ENCODE data around the gene PLCH2.
"Not testable (repeated sequence)": the region's sequence is repeated elsewhere in the genome, so short reads cannot be mapped to it uniquely, and the experiment has no call there.

The PLCH2 gene

GRCh38 chr1:2545754-2546514 lies 69.8 kb downstream of the PLCH2 start:
- Histone ChIP-seq H3K27me3 (peaks cover 0 to 12% (median 0%) of the 10 kb centered on the region in 11 experiments; a peak in 11 of 22 replicates), H3K4me2 (peak overlapping the region; percentile 93 to 100 (median 98)), H3K4me3 (peak overlapping the region; percentile 52 to 78 (median 64)), H3K9ac (peak overlapping the region; percentile 76 to 86 (median 82)), H3K9me3 (replicated peaks in 1 of 11) (no peaks in the 10 kb centered on the region), H4K20me1 (peaks cover 0 to 43% (median 4%) of the 10 kb centered on the region in 11 experiments; a peak in 6 of 22 replicates), H3K4me1 (peaks cover 46 to 98% (median 87%) of the 10 kb centered on the region in 10 experiments), H3K27ac (peak overlapping the region; percentile 65 to 95 (median 90)), H3K36me3 (no peaks in the 10 kb centered on the region)
- no peak for TF ChIP-seq Cebpa-rat (IDR thresholded peaks at IDR 0.05)

GRCh38 chr1:2546515-2547209 lies 70.6 kb downstream of the PLCH2 start:
- Histone ChIP-seq H3K9me3 (replicated peaks in 1 of 11) (no peaks in the 10 kb centered on the region), H3K4me1 (peaks cover 53 to 98% (median 93%) of the 10 kb centered on the region in 10 experiments), H3K27ac (peak overlapping the region; percentile 65 to 95 (median 90)), H3K9ac (peak overlapping the region; percentile 76 to 86 (median 82)), H3K36me3 (no peaks in the 10 kb centered on the region), H3K27me3 (peaks cover 0 to 5% (median 0%) of the 10 kb centered on the region in 11 experiments; a peak in 4 of 22 replicates), H4K20me1 (peaks cover 0 to 42% (median 4%) of the 10 kb centered on the region in 11 experiments; a peak in 6 of 22 replicates), H3K4me3 (peak overlapping the region; percentile 52 to 78 (median 64)), H3K4me2 (peak overlapping the region; percentile 93 to 100 (median 98))
- no peak for TF ChIP-seq Cebpa-rat (IDR thresholded peaks at IDR 0.05)

- peak overlapping the region; percentile 93 to 100 (median 98) for H3K4me2 ChIP-seq
- H3K9me3 ChIP-seq (replicated peaks in 1 of 11), result no peaks in the 10 kb centered on the region
- no peaks in the 10 kb centered on the region for H3K36me3 ChIP-seq
- H4K20me1 ChIP-seq, result peaks cover 0 to 34% (median 3%) of the 10 kb centered on the region in 11 experiments; a peak in 6 of 22 replicates
- peak overlapping the region; percentile 52 to 78 (median 64) for H3K4me3 ChIP-seq
- no peaks in the 10 kb centered on the region for H3K27me3 ChIP-seq
- no peak for TF ChIP-seq Cebpa-rat (IDR thresholded peaks at IDR 0.05)
- H3K27ac ChIP-seq, result peak overlapping the region; percentile 21 to 95 (median 90)
- H3K4me1 ChIP-seq, result peaks cover 61 to 98% (median 95%) of the 10 kb centered on the region in 10 experiments
- peak overlapping the region; percentile 76 to 86 (median 82) for H3K9ac ChIP-seq
Measured at GRCh38 chr1:2547210-2548067, 71.3 kb downstream of the PLCH2 start.

GRCh38 chr1:2548068-2548589 lies 72.0 kb downstream of the PLCH2 start:
- H3K27me3 ChIP-seq, result no peaks in the 10 kb centered on the region
- no peaks in the 10 kb centered on the region for H3K36me3 ChIP-seq
- H3K4me3 ChIP-seq, result peak overlapping the region; percentile 52 to 78 (median 64)
- H3K9ac ChIP-seq, result peak overlapping the region; percentile 76 to 86 (median 82)
- peak overlapping the region; percentile 93 to 100 (median 98) for H3K4me2 ChIP-seq
- peaks cover 61 to 95% (median 90%) of the 10 kb centered on the region in 10 experiments for H3K4me1 ChIP-seq
- peaks cover 0 to 28% (median 3%) of the 10 kb centered on the region in 11 experiments; a peak in 6 of 22 replicates for H4K20me1 ChIP-seq
- peak overlapping the region; percentile 72 to 95 (median 90) for H3K27ac ChIP-seq
- H3K9me3 ChIP-seq (replicated peaks in 1 of 11), result no peaks in the 10 kb centered on the region
- TF ChIP-seq Cebpa-rat (IDR thresholded peaks at IDR 0.05), result no peak

GRCh38 chr1:2549367-2550029 lies 73.4 kb downstream of the PLCH2 start:
- Histone ChIP-seq H3K27ac (peak overlapping the region; percentile 87 to 95 (median 91)), H3K4me3 (peak overlapping the region; percentile 27 to 67 (median 58); a peak in 16 of 20 replicates), H3K4me2 (peak overlapping the region; percentile 93 to 100 (median 97)), H3K9ac (peak overlapping the region; percentile 76 to 86 (median 82)), H3K4me1 (peaks cover 60 to 89% (median 85%) of the 10 kb centered on the region in 10 experiments), H4K20me1 (peaks cover 0 to 20% (median 3%) of the 10 kb centered on the region in 11 experiments; a peak in 6 of 22 replicates)
- not testable (repeated sequence) for H3K27me3 ChIP-seq; H3K36me3 ChIP-seq; H3K9me3 ChIP-seq (replicated peaks in 1 of 11)

- Histone ChIP-seq H3K9ac (peak overlapping the region in 2 of 11 experiments; percentile 39 to 81; a peak in 2 of 22 replicates), H3K27ac (peak overlapping the region in 6 of 11 experiments; percentile 23 to 62 (median 54); a peak in 9 of 22 replicates), H4K20me1 (peaks cover 0 to 16% (median 4%) of the 10 kb centered on the region in 11 experiments; a peak in 10 of 22 replicates), H3K4me2 (peak overlapping the region; percentile 93 to 100 (median 97)), H3K4me1 (peaks cover 69 to 89% (median 85%) of the 10 kb centered on the region in 10 experiments), H3K4me3 (peak overlapping the region in 1 of 10 experiments; percentile 24; a peak in 1 of 20 replicates)
- H3K36me3 ChIP-seq; H3K9me3 ChIP-seq (replicated peaks in 1 of 11); H3K27me3 ChIP-seq: not testable (repeated sequence)
Measured at GRCh38 chr1:2550309-2550861, 74.3 kb downstream of the PLCH2 start.

- H3K9ac ChIP-seq, result peak overlapping the region in 2 of 11 experiments; percentile 9 to 18; a peak in 1 of 22 replicates
- H4K20me1 ChIP-seq, result peaks cover 0 to 25% (median 0%) of the 10 kb centered on the region in 11 experiments; a peak in 10 of 22 replicates
- not testable (repeated sequence) for H3K27me3 ChIP-seq; H3K9me3 ChIP-seq (replicated peaks in 1 of 11); H3K36me3 ChIP-seq; H3K4me3 ChIP-seq; H3K27ac ChIP-seq
- H3K4me2 ChIP-seq, result peak overlapping the region; percentile 37 to 100 (median 96)
- H3K4me1 ChIP-seq, result peaks cover 71 to 89% (median 84%) of the 10 kb centered on the region in 10 experiments
Measured at GRCh38 chr1:2551544-2551943, 75.5 kb downstream of the PLCH2 start.

All from BLaER1 treated with 17β-estradiol and CSF1 and Interleukin-3, amounts not matched to agents 10 nM and 100 nM (cell line).